Hepatocyte (in vitro differentiated cells): ENCODE measurements around the gene SLC39A1.

ENCODE experiments used
- CTCF ChIP-seq: fragments of 200-600 bp; sonication (generic); IDR thresholded peaks from 2 replicates; pipeline ENCODE4 v1.5.1; 2016; ENCODE audit warnings: antibody characterized with exemption, mild to moderate bottlenecking; ENCODE audit not compliant: poor library complexity
- EZH2 ChIP-seq: fragments of 200-600 bp; sonication (generic); IDR thresholded peaks from 2 replicates; pipeline ENCODE4 v1.6.1; 2016; ENCODE audit warnings: antibody characterized with exemption, mild to moderate bottlenecking, borderline replicate concordance

DNA sequence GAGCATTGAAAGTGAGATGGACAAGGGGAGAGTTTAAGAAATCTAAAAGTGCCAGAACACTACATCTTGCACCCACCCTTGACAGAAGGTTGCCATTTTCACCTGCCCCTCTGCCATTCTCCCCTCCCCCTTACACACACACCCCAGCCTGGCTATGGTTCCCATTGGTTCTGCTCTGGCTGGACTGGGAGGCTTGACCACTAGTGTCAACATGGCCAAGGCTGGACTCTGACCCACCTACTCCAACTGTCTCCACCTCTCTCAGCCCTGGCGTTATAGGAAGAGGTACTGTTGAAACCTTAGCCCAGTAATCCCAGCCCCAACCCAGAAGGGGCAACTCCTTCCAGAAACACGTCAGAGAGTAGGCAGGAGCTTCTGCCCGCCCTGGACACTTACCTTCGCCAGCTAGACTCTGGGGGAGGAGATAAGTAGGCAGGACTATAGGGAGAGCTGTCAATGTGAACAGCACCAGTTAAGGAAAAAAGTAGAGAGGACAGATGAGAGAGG lies 9.4 kb downstream of the SLC39A1 start:
- TF ChIP-seq CTCF (no peak), EZH2 (no peak)
